Hepatocyte (in vitro differentiated cells): Measurements from ENCODE around the gene ITFG1.
"Not testable (repeated sequence)": the region's sequence is repeated elsewhere in the genome, so short reads cannot be mapped to it uniquely, and the experiment has no call there.

Experiments
- EZH2 ChIP-seq: fragments of 200-600 bp; sonication (generic); IDR thresholded peaks from 2 replicates; pipeline ENCODE4 v1.6.1; 2016; ENCODE audit warnings: antibody characterized with exemption, mild to moderate bottlenecking, borderline replicate concordance
- TF ChIP-seq, protein P1 (sequence below): fragments of 200-600 bp; sonication (generic); IDR thresholded peaks from 2 replicates; pipeline ENCODE4 v1.5.1; 2016; ENCODE audit warnings: antibody characterized with exemption, mild to moderate bottlenecking; ENCODE audit not compliant: poor library complexity

GRCh38 chr16:47137925-47138324 lies 322.9 kb downstream of the ITFG1 start:
- TF ChIP-seq, protein P1, sequence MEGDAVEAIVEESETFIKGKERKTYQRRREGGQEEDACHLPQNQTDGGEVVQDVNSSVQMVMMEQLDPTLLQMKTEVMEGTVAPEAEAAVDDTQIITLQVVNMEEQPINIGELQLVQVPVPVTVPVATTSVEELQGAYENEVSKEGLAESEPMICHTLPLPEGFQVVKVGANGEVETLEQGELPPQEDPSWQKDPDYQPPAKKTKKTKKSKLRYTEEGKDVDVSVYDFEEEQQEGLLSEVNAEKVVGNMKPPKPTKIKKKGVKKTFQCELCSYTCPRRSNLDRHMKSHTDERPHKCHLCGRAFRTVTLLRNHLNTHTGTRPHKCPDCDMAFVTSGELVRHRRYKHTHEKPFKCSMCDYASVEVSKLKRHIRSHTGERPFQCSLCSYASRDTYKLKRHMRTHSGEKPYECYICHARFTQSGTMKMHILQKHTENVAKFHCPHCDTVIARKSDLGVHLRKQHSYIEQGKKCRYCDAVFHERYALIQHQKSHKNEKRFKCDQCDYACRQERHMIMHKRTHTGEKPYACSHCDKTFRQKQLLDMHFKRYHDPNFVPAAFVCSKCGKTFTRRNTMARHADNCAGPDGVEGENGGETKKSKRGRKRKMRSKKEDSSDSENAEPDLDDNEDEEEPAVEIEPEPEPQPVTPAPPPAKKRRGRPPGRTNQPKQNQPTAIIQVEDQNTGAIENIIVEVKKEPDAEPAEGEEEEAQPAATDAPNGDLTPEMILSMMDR: not testable (repeated sequence)
- TF ChIP-seq EZH2: not testable (repeated sequence)
